Inflammatory macrophage treated with lipopolysaccharide for 4 hours (primary cell): ENCODE data around the gene UGT8.
A peak's percentile ranks its signal among the peaks of the same experiment; 100 is the strongest.

Source experiments
- DNase-seq: peaks from one replicate; pipeline ENCODE4 v3.0.0-alpha.2; 2020

The UGT8 gene

DNA sequence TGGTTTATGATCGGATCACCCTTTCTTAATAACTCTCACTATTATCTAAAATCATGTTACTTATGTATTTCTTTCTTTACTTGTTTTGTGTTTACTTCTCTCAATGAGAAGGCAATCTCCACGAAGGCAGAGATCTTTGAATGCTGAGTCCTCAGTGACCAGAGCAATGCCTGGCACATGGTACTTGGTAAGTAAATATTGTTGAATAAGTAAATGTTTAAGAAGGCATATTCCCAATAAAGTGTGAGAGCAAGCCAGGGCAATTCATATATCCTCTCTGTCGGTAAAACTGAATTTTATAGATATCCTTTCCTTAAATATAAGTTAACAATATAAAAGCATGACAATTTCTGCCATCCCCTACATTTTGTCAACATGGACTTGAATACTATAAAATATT is 94.4 kb downstream of the UGT8 start:
- no peak for DNase-seq

DNA sequence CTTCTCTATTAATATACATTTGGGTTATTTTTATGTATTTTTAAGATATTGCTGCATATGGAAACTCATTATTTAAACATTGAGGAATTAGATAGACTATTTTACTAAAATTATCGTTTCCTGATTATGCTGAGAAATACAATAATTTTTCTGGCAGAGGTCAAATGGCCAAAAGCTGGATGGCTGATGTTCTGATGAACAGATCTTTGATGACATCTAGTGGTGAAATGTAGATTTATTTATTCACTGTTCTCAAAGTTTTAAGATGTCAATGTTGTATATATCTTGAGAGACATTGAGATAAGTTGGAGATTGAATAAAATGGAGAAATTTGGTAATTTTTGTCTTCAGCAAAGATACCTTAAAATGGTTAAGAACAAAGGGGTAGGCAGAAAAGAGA is 96.2 kb downstream of the UGT8 start:
- DNase-seq: peak; percentile 33

DNA sequence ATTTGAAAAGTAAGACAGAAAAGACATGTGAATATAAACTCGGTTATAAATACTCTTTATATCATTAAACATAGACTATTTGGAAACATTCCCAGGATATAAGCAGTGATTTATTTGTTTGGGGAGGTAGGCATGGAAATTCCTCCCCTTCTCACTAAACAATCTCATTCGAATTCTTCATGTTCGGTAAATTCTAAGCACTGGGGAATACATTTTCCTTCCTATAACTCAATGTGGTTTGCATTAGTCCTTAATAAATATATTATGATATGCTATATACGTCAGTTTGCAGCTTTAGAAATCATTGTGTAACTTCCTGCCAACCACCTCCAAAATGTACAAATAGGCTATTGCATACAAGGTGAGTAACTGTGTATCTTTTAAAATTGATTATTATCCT is 99.6 kb downstream of the UGT8 start:
- no peak for DNase-seq

DNA sequence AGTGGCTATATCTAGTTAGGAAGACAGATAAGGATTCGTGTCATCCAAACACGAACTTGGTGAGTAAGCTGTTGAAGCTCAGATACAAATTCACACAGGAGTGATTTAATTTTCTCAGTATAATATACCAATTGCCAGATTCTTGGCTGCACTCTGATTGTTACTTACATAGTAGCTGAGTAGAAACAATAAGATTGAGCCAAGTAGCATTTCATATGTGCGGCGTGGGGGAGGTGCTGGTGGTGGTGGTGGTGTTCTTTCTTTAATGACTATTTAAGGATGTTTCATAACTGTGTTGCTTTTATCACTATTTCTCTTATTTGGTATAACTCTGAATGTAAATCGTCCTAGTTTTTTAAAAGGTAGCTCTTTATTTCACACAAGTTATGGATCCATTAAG is 102.9 kb downstream of the UGT8 start:
- no peak for DNase-seq

DNA sequence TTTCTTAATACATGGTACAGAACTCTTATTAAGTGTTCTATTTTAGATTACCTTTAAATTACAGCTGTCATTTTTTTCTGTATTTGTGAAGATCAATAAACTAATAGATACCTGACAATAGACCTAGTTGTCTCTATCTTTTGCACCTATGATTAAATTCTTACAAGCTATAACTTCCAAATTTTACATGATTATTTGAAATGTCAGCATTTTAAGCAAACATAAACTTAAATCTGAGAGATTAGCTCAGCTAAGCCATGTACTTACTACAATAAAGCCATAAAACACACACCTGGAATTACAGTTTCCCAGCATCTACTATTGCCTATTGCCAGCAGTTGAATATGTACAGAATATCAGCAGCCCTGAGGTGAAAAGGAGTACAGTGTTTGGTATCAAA is 118.8 kb downstream of the UGT8 start:
- DNase-seq: no peak

GRCh38 chr4:114725066-114725465 is 126.5 kb downstream of the UGT8 start:
- no peak for DNase-seq

GRCh38 chr4:114727461-114727860 is 128.9 kb downstream of the UGT8 start:
- DNase-seq: no peak
